Measurements from ENCODE around the gene VGF. TPM values are rescaled to one million over a fixed set of nuclear protein-coding genes. Genes with fewer than 3 reads are reported as not detected.
A peak's percentile ranks its signal among the peaks of the same experiment; 100 is the strongest.

Gene VGF
- total and polyA plus RNA-seq, 2 experiments from 2014 or later = 3.0 to 4.4 TPM

GRCh38 chr7:101163279-101164070, 1.9 kb downstream of the VGF start:
- TF ChIP-seq EZH2 (IDR thresholded peaks at IDR 0.05; ENCODE audit: low read depth, unreplicated experiment) = peak; percentile 64
- TF ChIP-seq, protein P1, sequence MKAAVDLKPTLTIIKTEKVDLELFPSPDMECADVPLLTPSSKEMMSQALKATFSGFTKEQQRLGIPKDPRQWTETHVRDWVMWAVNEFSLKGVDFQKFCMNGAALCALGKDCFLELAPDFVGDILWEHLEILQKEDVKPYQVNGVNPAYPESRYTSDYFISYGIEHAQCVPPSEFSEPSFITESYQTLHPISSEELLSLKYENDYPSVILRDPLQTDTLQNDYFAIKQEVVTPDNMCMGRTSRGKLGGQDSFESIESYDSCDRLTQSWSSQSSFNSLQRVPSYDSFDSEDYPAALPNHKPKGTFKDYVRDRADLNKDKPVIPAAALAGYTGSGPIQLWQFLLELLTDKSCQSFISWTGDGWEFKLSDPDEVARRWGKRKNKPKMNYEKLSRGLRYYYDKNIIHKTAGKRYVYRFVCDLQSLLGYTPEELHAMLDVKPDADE (IDR thresholded peaks at IDR 0.05) = no peak
- TF ChIP-seq NANOG (IDR thresholded peaks at IDR 0.05; ENCODE audit: borderline replicate concordance) = no peak
- TF ChIP-seq, protein P2, sequence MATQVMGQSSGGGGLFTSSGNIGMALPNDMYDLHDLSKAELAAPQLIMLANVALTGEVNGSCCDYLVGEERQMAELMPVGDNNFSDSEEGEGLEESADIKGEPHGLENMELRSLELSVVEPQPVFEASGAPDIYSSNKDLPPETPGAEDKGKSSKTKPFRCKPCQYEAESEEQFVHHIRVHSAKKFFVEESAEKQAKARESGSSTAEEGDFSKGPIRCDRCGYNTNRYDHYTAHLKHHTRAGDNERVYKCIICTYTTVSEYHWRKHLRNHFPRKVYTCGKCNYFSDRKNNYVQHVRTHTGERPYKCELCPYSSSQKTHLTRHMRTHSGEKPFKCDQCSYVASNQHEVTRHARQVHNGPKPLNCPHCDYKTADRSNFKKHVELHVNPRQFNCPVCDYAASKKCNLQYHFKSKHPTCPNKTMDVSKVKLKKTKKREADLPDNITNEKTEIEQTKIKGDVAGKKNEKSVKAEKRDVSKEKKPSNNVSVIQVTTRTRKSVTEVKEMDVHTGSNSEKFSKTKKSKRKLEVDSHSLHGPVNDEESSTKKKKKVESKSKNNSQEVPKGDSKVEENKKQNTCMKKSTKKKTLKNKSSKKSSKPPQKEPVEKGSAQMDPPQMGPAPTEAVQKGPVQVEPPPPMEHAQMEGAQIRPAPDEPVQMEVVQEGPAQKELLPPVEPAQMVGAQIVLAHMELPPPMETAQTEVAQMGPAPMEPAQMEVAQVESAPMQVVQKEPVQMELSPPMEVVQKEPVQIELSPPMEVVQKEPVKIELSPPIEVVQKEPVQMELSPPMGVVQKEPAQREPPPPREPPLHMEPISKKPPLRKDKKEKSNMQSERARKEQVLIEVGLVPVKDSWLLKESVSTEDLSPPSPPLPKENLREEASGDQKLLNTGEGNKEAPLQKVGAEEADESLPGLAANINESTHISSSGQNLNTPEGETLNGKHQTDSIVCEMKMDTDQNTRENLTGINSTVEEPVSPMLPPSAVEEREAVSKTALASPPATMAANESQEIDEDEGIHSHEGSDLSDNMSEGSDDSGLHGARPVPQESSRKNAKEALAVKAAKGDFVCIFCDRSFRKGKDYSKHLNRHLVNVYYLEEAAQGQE (IDR thresholded peaks at IDR 0.05; ENCODE audit: unreplicated experiment) = peak; percentile 28
- TF ChIP-seq POLR2AphosphoS5 (IDR thresholded peaks at IDR 0.05; ENCODE audit: low read depth) = peak; percentile 52
- DNase-seq (ENCODE audit: low spot score) = peak; percentile 72
- Histone ChIP-seq H3K9me2 (ENCODE audit: insufficient read depth) (no peaks in the 10 kb centered on the region), H3F3A (replicated peaks; ENCODE audit: low read depth) (peaks cover 24% of the 10 kb centered on the region), H3K27ac (ENCODE audit: low read depth) (no peak overlapping the region), H3K4me1 (ENCODE audit: insufficient read depth) (peaks cover 57% of the 10 kb centered on the region), H3K4me3 (peak overlapping the region; percentile 76), H4K20me1 (replicated peaks; ENCODE audit: insufficient read depth) (peaks cover 6% of the 10 kb centered on the region; the same call in 1 of the 2 replicates), H3K79me2 (replicated peaks; ENCODE audit: insufficient read depth) (no peaks in the 10 kb centered on the region), H3K27me3 (ENCODE audit: insufficient read depth) (peaks cover 66% of the 10 kb centered on the region), H3K4me2 (peak overlapping the region; percentile 98), H2AFZ (no peak overlapping the region), H3K36me3 (ENCODE audit: insufficient read depth) (no peaks in the 10 kb centered on the region)
- H3K27ac Mint-ChIP-seq = no peak overlapping the region
- H3K9me3 Mint-ChIP-seq = no peaks in the 10 kb centered on the region; the same call in 1 of the 3 replicates
- peak; percentile 5 for ATAC-seq
- H3K27me3 Mint-ChIP-seq (ENCODE audit: insufficient read depth, low read depth, poor library complexity) = peaks cover 60% of the 10 kb centered on the region
- peaks cover 7% of the 10 kb centered on the region; the same call in 2 of the 3 replicates for H3K36me3 Mint-ChIP-seq (ENCODE audit: low read depth)
- H3K4me1 Mint-ChIP-seq = peaks cover 57% of the 10 kb centered on the region
- peak overlapping the region; percentile 78 for H3K4me3 Mint-ChIP-seq

DNA sequence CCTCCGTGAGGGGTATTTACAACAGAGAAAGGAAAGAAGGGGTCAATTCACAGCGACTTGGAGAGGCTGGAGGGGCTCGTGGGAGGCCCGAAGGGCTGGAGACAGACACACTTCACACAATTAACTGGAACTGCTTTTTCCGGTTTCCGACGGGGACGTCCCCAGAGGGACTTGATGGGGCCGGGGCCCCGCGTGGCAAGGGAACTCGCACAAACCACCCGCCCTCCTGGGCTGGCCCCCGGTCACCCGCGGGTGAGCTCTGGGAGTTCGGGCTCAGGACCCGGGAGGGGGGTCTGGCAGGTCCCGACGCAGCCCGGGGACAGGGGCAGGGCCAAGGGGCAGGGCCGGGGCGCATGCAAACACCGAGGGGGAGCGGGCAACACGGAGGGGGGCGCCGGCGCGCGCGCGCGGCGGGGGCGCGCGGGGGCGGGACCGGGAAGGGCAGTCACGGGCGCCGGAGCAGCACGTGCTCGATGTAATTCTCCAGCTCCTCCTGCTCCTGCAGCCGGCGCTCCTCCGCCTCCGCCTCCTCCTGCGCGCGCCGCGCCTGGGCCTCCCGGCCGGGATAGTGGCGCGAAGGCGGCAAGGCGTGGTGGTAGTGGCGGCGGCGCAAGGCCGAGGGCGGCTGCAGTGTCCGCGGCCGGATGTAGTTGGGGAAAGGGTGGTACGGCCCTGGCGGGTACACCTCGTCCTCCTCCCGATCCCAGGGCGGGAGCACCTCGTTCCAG, 2.7 kb downstream of the VGF start:
- no peaks in the 10 kb centered on the region; the same call in 1 of the 3 replicates for H3K9me3 Mint-ChIP-seq
- peaks cover 58% of the 10 kb centered on the region for H3K27me3 ChIP-seq (ENCODE audit: insufficient read depth)
- H4K20me1 ChIP-seq (replicated peaks; ENCODE audit: insufficient read depth) = peaks cover 6% of the 10 kb centered on the region; the same call in 1 of the 2 replicates
- H3K4me3 Mint-ChIP-seq = peak overlapping the region; percentile 81
- peak overlapping the region; percentile 40; the same call in 1 of the 2 replicates for H2AFZ ChIP-seq
- peaks cover 49% of the 10 kb centered on the region for H3K4me1 ChIP-seq (ENCODE audit: insufficient read depth)
- DNase-seq (ENCODE audit: low spot score) (peak; percentile 84), ATAC-seq (peak; percentile 11)
- H3K4me1 Mint-ChIP-seq = peaks cover 53% of the 10 kb centered on the region
- no peak overlapping the region for H3K27ac Mint-ChIP-seq
- H3K36me3 ChIP-seq (ENCODE audit: insufficient read depth) = no peaks in the 10 kb centered on the region
- no peaks in the 10 kb centered on the region for H3K79me2 ChIP-seq (replicated peaks; ENCODE audit: insufficient read depth)
- TF ChIP-seq ZNF114 (CRISPR knock-in tag; IDR thresholded peaks at IDR 0.05) (no peak), POLR2AphosphoS5 (IDR thresholded peaks at IDR 0.05; ENCODE audit: low read depth) (peak; percentile 1)
- H3K27me3 Mint-ChIP-seq (ENCODE audit: insufficient read depth, low read depth, poor library complexity) = peaks cover 53% of the 10 kb centered on the region
- H3K4me3 ChIP-seq = peak overlapping the region; percentile 72
- no peaks in the 10 kb centered on the region for H3K9me2 ChIP-seq (ENCODE audit: insufficient read depth)
- 0 out of 2 replicates have a peak overlapping the region, but pooled peaks have one; percentile 26 for H3K27ac ChIP-seq (ENCODE audit: low read depth)
- H3F3A ChIP-seq (replicated peaks; ENCODE audit: low read depth) = peaks cover 24% of the 10 kb centered on the region
- peaks cover 11% of the 10 kb centered on the region for H3K36me3 Mint-ChIP-seq (ENCODE audit: low read depth)
- H3K4me2 ChIP-seq = peak overlapping the region; percentile 91
